Omental fat pad (tissue), 4 donors: ENCODE measurements around the gene DNAJC16. TPM values are rescaled to one million over a fixed set of nuclear protein-coding genes. Genes with fewer than 3 reads are reported as not detected.

ENCODE experiments used
- ATAC-seq: fragments of 150-250 bp; one replicate; pipeline ENCODE4 v1.9.1; 2016; ENCODE audit warnings: mild to moderate bottlenecking, moderate library complexity; ENCODE audit not compliant: low FRiP score
- DNase-seq: peaks from one replicate; pipeline ENCODE4 v3.0.0-alpha.2; 2019; ENCODE audit warnings: low spot score
- total RNA-seq, 4 donors: library from RNA; depleted of rRNA; stranded (reverse); fragments of >200 nt; gene quantifications; one replicate each; pipeline ENCODE4 v1.1.0, GENCODE V29; 2016
- TF ChIP-seq, protein P1 (sequence below), 3 donors: fragments of 450-650 bp; IDR thresholded peaks; one replicate each; pipeline ENCODE4 v1.5.1; 2016 to 2017; ENCODE audit warnings: antibody characterized with exemption in 3 of 3, mild to moderate bottlenecking in 3 of 3, moderate library complexity in 2 of 3

The DNAJC16 gene
- total RNA-seq, 4 donors from 2014 or later, result 13.2 to 19.7 (median 15.1) TPM

DNA sequence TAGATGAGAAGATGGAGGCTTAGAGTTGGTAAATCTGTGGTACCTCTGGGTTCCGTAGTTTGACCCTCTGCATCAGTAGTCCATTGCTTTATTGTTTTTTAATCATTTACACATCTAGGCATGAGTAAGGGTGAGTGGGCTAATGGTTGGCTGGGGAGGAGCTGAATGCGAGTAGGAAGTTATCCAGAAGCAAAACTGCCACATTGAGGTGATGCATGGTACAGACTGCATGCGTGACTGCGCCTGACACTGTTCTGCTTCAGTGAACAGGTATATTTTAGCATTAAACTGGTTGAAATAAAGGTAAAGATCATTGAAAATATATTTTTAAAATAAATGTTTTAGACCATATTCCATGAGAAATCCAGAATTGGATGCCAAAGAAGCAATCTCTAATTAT is 4.4 kb downstream of the DNAJC16 start:
- DNase-seq (no peak), ATAC-seq (no peak)
- TF ChIP-seq, protein P1, sequence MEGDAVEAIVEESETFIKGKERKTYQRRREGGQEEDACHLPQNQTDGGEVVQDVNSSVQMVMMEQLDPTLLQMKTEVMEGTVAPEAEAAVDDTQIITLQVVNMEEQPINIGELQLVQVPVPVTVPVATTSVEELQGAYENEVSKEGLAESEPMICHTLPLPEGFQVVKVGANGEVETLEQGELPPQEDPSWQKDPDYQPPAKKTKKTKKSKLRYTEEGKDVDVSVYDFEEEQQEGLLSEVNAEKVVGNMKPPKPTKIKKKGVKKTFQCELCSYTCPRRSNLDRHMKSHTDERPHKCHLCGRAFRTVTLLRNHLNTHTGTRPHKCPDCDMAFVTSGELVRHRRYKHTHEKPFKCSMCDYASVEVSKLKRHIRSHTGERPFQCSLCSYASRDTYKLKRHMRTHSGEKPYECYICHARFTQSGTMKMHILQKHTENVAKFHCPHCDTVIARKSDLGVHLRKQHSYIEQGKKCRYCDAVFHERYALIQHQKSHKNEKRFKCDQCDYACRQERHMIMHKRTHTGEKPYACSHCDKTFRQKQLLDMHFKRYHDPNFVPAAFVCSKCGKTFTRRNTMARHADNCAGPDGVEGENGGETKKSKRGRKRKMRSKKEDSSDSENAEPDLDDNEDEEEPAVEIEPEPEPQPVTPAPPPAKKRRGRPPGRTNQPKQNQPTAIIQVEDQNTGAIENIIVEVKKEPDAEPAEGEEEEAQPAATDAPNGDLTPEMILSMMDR (IDR thresholded peaks at IDR 0.05), result no peak

DNA sequence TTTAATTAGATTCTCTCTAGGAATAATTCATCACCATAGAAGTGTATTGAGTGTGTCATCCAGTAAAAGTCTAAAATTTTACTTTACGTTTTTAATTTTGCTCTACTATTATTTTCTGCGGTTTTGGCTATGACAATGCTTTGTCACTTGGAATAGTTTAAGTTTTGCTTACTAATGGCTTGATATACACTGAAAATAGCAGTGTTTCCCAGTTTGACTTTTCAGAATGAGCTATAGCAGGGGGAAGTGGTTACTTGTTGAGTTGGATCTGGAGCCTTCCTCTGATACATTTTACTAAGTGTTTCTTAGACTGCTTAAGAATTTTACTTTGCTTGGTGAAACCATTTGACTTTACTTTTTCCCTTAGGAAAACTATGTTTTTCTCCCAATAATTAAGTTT is 5.0 kb downstream of the DNAJC16 start:
- ATAC-seq (no peak), DNase-seq (no peak)
- TF ChIP-seq, protein P1 (IDR thresholded peaks at IDR 0.05), result no peak

DNA sequence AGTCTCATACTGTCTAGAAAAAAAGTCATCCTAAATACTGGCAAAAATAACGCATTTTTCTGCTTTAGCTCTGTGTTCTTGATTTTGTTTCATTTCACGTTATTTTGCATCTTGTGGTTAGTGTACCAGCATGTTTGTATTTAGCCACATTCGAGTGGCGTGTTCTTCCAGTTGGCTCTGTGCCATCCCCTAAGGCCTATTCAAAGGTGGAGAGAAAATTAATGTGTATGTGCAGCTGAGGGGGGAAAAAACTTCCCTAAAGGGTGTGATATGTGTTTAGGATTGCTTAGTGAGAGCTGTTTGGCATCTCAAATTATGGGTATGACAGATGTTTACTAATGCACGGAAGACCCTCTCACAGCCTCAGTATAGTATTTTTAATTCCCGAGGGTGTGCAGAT is 12.1 kb downstream of the DNAJC16 start:
- TF ChIP-seq, protein P1 (IDR thresholded peaks at IDR 0.05), result no peak
- no peak for DNase-seq
- ATAC-seq, result no peak

DNA sequence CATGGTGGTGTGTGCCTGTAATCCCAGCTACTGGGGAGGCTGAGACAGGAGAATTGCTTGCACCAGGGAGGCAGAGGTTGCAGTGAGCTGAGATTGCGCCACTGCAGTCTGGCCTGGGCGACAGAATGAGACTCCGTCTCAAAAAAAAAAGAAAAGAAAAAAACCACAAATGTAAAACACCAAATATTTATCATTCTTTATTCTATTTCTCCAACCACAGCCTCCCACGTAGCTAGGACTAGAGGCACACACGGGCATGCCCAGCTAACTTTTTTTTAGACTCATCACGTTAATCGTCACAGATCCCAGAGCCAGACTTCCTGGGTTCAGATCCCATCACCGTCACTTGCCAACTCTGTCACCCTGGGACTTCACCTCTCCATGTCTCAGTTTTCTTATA is 13.5 kb downstream of the DNAJC16 start:
- DNase-seq (no peak), ATAC-seq (no peak)
- TF ChIP-seq, protein P1 (IDR thresholded peaks at IDR 0.05), result no peak

DNA sequence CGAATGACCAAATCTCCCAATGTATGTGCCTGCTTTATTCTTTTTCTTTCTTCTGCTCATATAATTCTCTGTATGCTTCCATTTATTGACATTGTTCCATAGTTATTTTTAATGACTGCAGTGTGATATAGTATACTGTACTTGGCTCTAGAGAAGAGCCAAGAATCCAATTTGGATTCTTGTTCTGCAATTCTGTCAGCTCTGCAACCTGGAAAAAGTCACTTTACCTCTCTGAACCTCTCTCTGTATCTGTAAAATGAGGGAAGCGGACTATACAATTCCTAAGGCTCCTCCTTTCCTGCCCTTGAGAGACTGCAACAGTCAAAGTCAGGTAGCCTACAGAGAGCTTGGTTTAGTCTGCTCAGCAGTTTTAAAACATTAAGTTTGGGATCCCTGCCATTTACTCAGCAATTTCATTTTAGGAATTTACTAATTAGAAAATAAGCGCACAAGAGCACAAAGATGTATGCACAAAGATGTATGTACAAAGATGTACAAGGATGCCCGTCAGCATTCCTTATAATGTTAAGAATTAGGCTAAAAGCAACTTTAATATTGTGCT is 14.7 kb downstream of the DNAJC16 start:
- TF ChIP-seq, protein P1 (IDR thresholded peaks at IDR 0.05), result no peak
- DNase-seq (no peak), ATAC-seq (no peak)

DNA sequence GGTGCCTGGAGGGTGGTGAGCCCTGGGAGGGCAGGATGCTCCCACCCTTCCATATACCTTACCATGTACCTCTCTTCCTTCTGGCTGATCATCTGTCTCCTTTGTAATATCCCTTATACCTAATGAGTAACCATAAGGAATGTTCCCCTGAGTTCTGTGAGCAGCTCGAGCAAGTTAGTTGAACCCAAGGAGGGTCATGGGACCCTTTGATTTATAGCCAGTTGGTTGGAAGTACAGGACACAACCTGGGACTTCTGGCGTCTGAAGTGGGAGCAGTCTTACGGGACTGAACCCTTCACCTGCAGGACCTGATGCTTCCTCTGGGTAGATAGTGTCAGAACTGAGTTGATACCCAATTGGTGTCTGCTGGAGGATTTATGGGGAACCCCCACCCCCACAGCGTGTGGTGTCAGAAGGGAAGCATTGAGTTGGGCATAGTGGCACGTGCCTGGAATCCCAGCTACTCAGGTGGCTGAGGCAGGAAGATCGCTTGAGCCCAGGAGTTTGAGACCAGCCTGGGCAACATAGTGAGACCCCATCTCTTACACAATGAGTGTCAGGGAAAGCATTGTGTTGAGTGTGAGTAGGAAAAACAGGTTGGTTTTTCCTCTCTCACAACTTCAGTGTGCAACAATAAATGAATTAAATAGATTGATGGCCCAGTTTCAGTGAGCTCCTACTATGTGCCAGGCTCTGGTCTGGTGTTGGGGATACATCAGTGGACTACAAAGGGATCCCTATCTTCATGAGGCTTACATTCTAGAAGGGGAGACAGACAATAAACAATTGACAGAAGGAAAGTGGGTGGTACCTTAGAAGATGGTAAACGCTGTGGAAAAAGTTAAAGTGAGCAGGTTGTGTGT is 16.0 kb downstream of the DNAJC16 start:
- DNase-seq (no peak), ATAC-seq (no peak)
- TF ChIP-seq, protein P1 (IDR thresholded peaks at IDR 0.05), result no peak

DNA sequence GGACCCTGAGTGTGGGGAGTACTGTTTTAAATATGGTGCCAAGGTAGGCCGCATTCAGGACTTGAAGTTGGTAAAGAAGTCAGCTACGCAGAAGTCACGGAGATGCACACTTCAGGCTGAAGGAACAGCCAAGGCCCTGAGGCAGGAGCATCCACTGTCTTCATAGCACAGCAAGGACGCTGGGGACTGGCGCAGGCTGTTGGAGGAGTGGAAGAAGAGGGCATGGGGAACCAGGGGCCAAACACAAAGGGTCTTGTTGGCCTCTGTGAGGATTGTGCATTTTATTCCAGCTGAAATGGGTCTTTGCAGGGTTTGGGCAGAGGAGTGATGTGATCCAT is 16.6 kb downstream of the DNAJC16 start:
- DNase-seq, result no peak
- peak; percentile 36 for ATAC-seq
- TF ChIP-seq, protein P1 (IDR thresholded peaks at IDR 0.05), result no peak
